ENCODE measurements around the gene CYP19A1. TPM values are rescaled to one million over a fixed set of nuclear protein-coding genes. Genes with fewer than 3 reads are reported as not detected.

Gene CYP19A1
- total and polyA plus RNA-seq, 2 of the 8 experiments (the other 6 are each of a cell fraction or from before 2014, with no cell fraction given): not detected

DNA sequence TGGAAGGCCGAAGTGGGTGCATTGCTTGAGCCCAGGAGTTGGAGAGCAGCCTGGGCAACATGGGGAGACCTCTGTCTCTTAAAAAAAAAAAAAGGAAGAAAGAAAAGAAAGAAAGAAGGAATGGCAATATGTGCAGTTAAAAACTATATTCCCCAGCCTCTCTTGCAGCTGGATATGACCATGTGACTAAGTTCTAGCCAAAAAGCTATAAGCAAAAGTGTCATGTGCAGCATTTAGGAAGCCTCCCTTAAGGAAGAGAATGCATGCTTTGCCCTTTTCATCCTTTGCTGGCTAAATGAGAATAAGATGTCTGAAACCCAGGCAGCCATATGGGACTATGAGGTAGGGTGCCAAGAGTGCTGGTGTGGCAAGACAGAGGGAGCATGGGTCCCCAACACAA lies 21.8 kb downstream of the CYP19A1 start (continued):
- TF ChIP-seq CHD7 (IDR thresholded peaks at IDR 0.05; ENCODE audit: insufficient replicate concordance, low read length) (no peak), EGR1 (IDR thresholded peaks at IDR 0.05; ENCODE audit: borderline replicate concordance, low read depth, low read length) (no peak), TCF12 (IDR thresholded peaks at IDR 0.05; ENCODE audit: low read depth, low read length) (no peak), CBX8 (IDR thresholded peaks at IDR 0.05; ENCODE audit: borderline replicate concordance, low read depth, low read length) (no peak), TBP (IDR thresholded peaks at IDR 0.05; ENCODE audit: low read depth, low read length) (no peak), SRF (IDR thresholded peaks at IDR 0.05; ENCODE audit: low read depth, low read length) (no peak), SUZ12 (IDR thresholded peaks at IDR 0.05; ENCODE audit: low read length) (no peak)
